A673 (cell line): Measurements from ENCODE around the gene TTF1. TPM values are rescaled to one million over a fixed set of nuclear protein-coding genes. Genes with fewer than 3 reads are reported as not detected.
"Not testable (repeated sequence)": the region's sequence is repeated elsewhere in the genome, so short reads cannot be mapped to it uniquely, and the experiment has no call there.

Experiments used
- BruUV-seq: library from RNA; stranded (reverse); fragments of 400-500 nt; replicated peaks from 2 replicates; lab custom pipeline; 2021; lab: Mats Ljungman, UMichigan
- CTCF ChIA-PET: fragments of 300-600 bp; sonication (Branson Sonifier 250); formaldehyde crosslinking; loops from one replicate; lab custom pipeline; 2022; ENCODE audit warnings: antibody characterized with exemption; lab: Charles Lee
- POLR2A ChIA-PET: fragments of 300-600 bp; sonication (Branson Sonifier 250); formaldehyde crosslinking; loops from one replicate; lab custom pipeline; 2022; ENCODE audit warnings: antibody characterized with exemption; ENCODE audit not compliant: low non-redundant PET; lab: Charles Lee
- DNase-seq: peaks from one replicate; pipeline ENCODE4 v3.0.0-alpha.2; 2015; ENCODE audit warnings: low spot score
- H3K27ac ChIP-seq: fragments of 200-600 bp; sonication (generic); 2 replicates; pipeline ENCODE4 v1.5.1; 2016; ENCODE audit warnings: mixed run types, low read depth, mild to moderate bottlenecking, mixed read lengths, antibody characterized with exemption, low read length; ENCODE audit not compliant: poor library complexity, severe bottlenecking
- H3K27me3 ChIP-seq: fragments of 200-600 bp; sonication (generic); replicated peaks from 2 replicates; pipeline ENCODE4 v1.6.1; 2017; ENCODE audit warnings: mixed run types, low read depth, mild to moderate bottlenecking, mixed read lengths, antibody characterized with exemption, low read length; ENCODE audit not compliant: insufficient read depth, poor library complexity
- H3K36me3 ChIP-seq: fragments of 200-600 bp; sonication (generic); 2 replicates; pipeline ENCODE4 v1.6.1; 2016; ENCODE audit warnings: mixed run types, mild to moderate bottlenecking, mixed read lengths, antibody characterized with exemption, low read length; ENCODE audit not compliant: insufficient read depth, poor library complexity, severe bottlenecking
- H3K4me1 ChIP-seq: fragments of 200-600 bp; sonication (generic); 2 replicates; pipeline ENCODE4 v1.6.1; 2017; ENCODE audit warnings: mixed run types, mild to moderate bottlenecking, mixed read lengths, antibody characterized with exemption, low read length; ENCODE audit not compliant: insufficient read depth, poor library complexity, severe bottlenecking
- H3K4me3 ChIP-seq: fragments of 200-600 bp; sonication (generic); 2 replicates; pipeline ENCODE4 v1.5.1; 2016; ENCODE audit warnings: low read depth, mixed run types, mild to moderate bottlenecking, mixed read lengths, low read length; ENCODE audit not compliant: poor library complexity, severe bottlenecking
- H3K9me3 ChIP-seq: fragments of 200-600 bp; sonication (generic); 2 replicates; pipeline ENCODE4 v1.6.1; 2016; ENCODE audit warnings: mixed run types, low read depth, mild to moderate bottlenecking, mixed read lengths, antibody characterized with exemption, low read length; ENCODE audit not compliant: poor library complexity, severe bottlenecking
- CTCF ChIP-seq: fragments of 300-800, 200-600 bp; sonication (generic); conservative IDR thresholded peaks from 2 replicates; pipeline ENCODE4 v1.5.1; 2017; ENCODE audit warnings: low read depth, mild to moderate bottlenecking, antibody characterized with exemption, low read length, moderate library complexity, mixed read lengths
- EZH2 ChIP-seq: fragments of 200-600 bp; sonication (generic); IDR thresholded peaks from 2 replicates; pipeline ENCODE4 v1.6.1; 2017; ENCODE audit warnings: borderline replicate concordance, low read depth, mild to moderate bottlenecking, mixed read lengths, antibody characterized with exemption, low read length; ENCODE audit not compliant: poor library complexity, severe bottlenecking
- intact Hi-C: fragments of 100-400 bp; cut with micrococcal nuclease; formaldehyde crosslinking; loops from one replicate; pipeline ENCODE4 v1.10.0; 2022; ENCODE audit not compliant: unreplicated experiment
- total RNA-seq: library from RNA; stranded (reverse); gene quantifications from 2 replicates; pipeline ENCODE4 v1.2.3, GENCODE V29; 2021

The TTF1 gene
- total RNA-seq, 1 experiment from 2014 or later = 27.5 TPM

- Histone ChIP-seq H3K4me1 (no peaks in the 10 kb centered on the region), H3K4me3 (no peak overlapping the region), H3K27ac (no peak overlapping the region), H3K27me3 (no peaks in the 10 kb centered on the region), H3K9me3 (no peaks in the 10 kb centered on the region), H3K36me3 (peaks cover 55% of the 10 kb centered on the region)
- ChIA-PET CTCF (no interaction called here), POLR2A (no interaction called here)
- no TSS peak for BruUV-seq
- no peak for TF ChIP-seq CTCF
- TF ChIP-seq EZH2 = no peak
- intact Hi-C loops = no loop called here
- no peak for DNase-seq
Measured at GRCh38 chr9:132384376-132384775, 22.3 kb downstream of the TTF1 start.

GRCh38 chr9:132383462-132383883 lies 23.2 kb downstream of the TTF1 start:
- intact Hi-C loops = no loop called here
- ChIA-PET POLR2A (no interaction called here), CTCF (no interaction called here)
- Histone ChIP-seq H3K4me1 (no peaks in the 10 kb centered on the region), H3K27ac (no peak overlapping the region), H3K9me3 (no peaks in the 10 kb centered on the region), H3K36me3 (peaks cover 48% of the 10 kb centered on the region), H3K27me3 (no peaks in the 10 kb centered on the region), H3K4me3 (no peak overlapping the region)
- DNase-seq = no peak
- BruUV-seq = no TSS peak
- TF ChIP-seq EZH2 (no peak), CTCF (no peak)

- Histone ChIP-seq H3K4me1 (no peaks in the 10 kb centered on the region), H3K9me3 (no peaks in the 10 kb centered on the region), H3K27me3 (no peaks in the 10 kb centered on the region), H3K36me3 (peaks cover 41% of the 10 kb centered on the region), H3K4me3 (no peak overlapping the region), H3K27ac (no peak overlapping the region)
- TF ChIP-seq EZH2 (no peak), CTCF (no peak)
- BruUV-seq = no TSS peak
- intact Hi-C loops = no loop called here
- CTCF ChIA-PET = no interaction called here
- no peak for DNase-seq
- POLR2A ChIA-PET = no interaction called here
Measured at GRCh38 chr9:132381966-132382541, 24.6 kb downstream of the TTF1 start.

GRCh38 chr9:132378416-132378815 lies 28.2 kb downstream of the TTF1 start:
- peaks cover 21% of the 10 kb centered on the region for H3K36me3 ChIP-seq
- CTCF ChIA-PET, H3K4me3 ChIP-seq, DNase-seq, H3K27ac ChIP-seq, H3K9me3 ChIP-seq, intact Hi-C loops, H3K27me3 ChIP-seq, POLR2A ChIA-PET, H3K4me1 ChIP-seq, BruUV-seq: not testable (repeated sequence)

GRCh38 chr9:132377769-132378168 lies 28.9 kb downstream of the TTF1 start:
- POLR2A ChIA-PET, H3K4me1 ChIP-seq, H3K27me3 ChIP-seq, CTCF ChIA-PET, H3K4me3 ChIP-seq, H3K9me3 ChIP-seq, BruUV-seq, intact Hi-C loops, H3K27ac ChIP-seq, DNase-seq: not testable (repeated sequence)
- peaks cover 21% of the 10 kb centered on the region for H3K36me3 ChIP-seq
